GM19238 (cell line): ENCODE data around the gene BMP5.

ENCODE experiments used
- DNase-seq: peaks from one replicate; pipeline ENCODE4 v3.0.0; 2011; ENCODE audit warnings: low spot score; ENCODE audit not compliant: insufficient read length

The BMP5 gene

DNA sequence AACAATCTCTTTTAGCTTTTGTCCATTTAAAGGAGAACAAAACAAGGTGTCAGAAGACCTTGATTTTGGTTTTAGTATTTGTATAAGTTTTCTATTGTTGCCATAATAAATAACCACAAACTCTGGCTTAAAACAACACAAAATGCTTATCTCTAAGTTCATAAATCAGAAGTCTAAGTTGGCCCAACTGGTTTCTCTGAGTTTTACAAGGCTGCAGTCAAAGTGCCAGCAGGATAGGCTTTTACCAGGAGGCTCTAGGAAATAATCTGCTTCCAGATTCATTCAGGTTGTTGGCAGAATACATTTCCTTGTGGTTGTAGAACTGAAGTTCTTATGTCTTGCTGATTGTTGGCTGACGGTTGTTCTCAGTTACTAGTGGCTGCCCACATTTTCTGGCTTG, 149.2 kb downstream of the BMP5 start:
- no peak for DNase-seq

- DNase-seq, result no peak
Measured at GRCh38 chr6:55714831-55715230, 160.6 kb downstream of the BMP5 start.

DNA sequence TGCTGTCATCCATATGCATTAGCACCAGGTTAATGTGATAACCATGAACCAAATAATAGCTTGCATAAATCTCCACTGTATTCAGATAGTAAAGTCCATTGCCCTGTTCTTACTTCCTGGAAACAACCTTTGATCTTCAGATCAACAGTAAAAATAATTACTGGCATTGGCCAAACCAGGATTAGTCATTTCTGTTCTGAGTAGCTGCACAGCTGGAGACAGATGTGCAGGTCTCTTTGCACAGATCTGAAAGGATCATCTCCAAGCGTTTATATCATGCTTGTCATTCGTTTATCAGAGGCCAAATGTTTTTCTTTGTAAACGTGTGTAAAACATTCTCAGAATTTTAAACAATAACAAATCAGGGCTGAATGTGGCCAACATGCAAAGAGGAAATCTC, 162.0 kb downstream of the BMP5 start:
- DNase-seq, result no peak

GRCh38 chr6:55708711-55709110, 166.7 kb downstream of the BMP5 start:
- DNase-seq, result no peak

DNA sequence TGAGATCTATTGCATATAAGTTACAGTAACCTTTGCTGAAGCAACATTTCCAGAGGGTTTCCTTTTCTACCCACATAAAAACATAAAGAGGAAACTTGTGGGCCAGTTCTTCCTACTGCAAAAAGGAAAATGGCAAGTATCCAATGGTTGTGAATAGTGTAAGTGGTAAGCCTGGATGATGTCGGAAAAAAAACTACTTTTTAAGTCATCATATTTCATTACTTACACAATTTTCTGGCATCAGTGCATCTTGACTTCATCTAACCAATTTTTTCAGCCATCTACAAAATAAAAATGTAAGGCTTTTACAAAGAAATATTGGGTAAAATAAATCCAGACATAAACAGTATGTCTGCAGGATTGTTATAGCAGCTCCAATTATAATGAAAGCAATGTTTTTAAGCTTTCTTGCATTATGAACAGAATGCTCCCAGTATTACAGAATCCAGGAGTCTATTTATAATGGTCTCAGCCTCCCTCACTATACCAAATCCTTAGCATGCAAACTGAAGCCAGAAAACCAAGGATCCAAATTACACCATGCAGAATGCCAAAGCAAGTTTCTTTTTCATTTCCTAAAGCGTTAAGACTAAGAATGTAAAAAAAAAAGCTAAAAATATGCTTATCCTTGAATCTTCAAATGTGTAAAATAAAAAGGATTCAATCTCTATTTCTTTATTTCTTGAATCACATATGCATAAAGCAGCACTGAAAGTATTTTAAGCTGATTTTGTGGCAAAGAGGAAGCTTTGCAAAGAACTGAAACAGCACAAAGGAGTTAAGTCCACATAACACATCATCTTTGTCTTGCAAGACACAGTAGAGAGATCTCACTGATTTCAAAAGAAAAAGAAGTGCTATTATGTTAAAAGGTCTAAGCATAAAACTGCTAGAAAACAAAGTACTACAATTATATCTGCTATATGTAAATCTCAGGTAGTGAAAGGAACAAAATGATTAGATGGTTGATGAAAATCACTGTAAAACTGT, 169.6 kb downstream of the BMP5 start:
- no peak for DNase-seq

- no peak for DNase-seq
Measured at GRCh38 chr6:55704421-55704820, 171.0 kb downstream of the BMP5 start.
